Liver (tissue), 9 donors: ENCODE data around the gene SLC49A4. TPM values are rescaled to one million over a fixed set of nuclear protein-coding genes. Genes with fewer than 3 reads are reported as not detected.

Experiments
- DNase-seq: peaks from one replicate; pipeline ENCODE4 v3.0.0-alpha.2; 2017; ENCODE audit warnings: low spot score
- H3K27ac ChIP-seq, 2 donors: one replicate each; pipeline ENCODE4 v1.7.0; 2013; ENCODE audit warnings: inconsistent platforms in 2 of 2, low read length in 2 of 2, control low read depth in 1 of 2, low read depth in 1 of 2, mild to moderate bottlenecking in 1 of 2
- H3K27me3 ChIP-seq, 4 donors: one replicate each; pipeline versions ENCODE4 v1.6.1 to v1.7.0; 2013; ENCODE audit warnings: low read length in 3 of 4, inconsistent platforms in 1 of 4, mild to moderate bottlenecking in 1 of 4, moderate library complexity in 1 of 4; ENCODE audit not compliant: control insufficient read depth in 4 of 4, insufficient read depth in 4 of 4
- H3K36me3 ChIP-seq, 4 donors: one replicate each; pipeline versions ENCODE4 v1.6.1 to v1.7.0; 2013; ENCODE audit warnings: low read length in 3 of 4, mild to moderate bottlenecking in 3 of 4, low read depth in 1 of 4, moderate library complexity in 1 of 4; ENCODE audit not compliant: control insufficient read depth in 4 of 4, insufficient read depth in 3 of 4
- H3K4me1 ChIP-seq, 4 donors: one replicate each; pipeline versions ENCODE4 v1.6.1 to v1.7.0; 2013; ENCODE audit warnings: low read length in 3 of 4, mild to moderate bottlenecking in 3 of 4, moderate library complexity in 1 of 4; ENCODE audit not compliant: control insufficient read depth in 4 of 4, insufficient read depth in 4 of 4
- H3K4me3 ChIP-seq, 3 donors: one replicate each; pipeline versions ENCODE4 v1.6.1 to v1.7.0; 2013; ENCODE audit warnings: low read length in 3 of 3, control low read depth in 1 of 3, low read depth in 1 of 3, mild to moderate bottlenecking in 1 of 3
- H3K9ac ChIP-seq, 2 donors: one replicate each; pipeline ENCODE4 v1.7.0; 2013; ENCODE audit warnings: low read length in 2 of 2, mild to moderate bottlenecking in 2 of 2, moderate library complexity in 2 of 2, control low read depth in 1 of 2, low read depth in 1 of 2
- H3K9me3 ChIP-seq, 4 donors: one replicate each; pipeline versions ENCODE4 v1.6.1 to v1.7.0; 2013; ENCODE audit warnings: low read length in 3 of 4; ENCODE audit not compliant: control insufficient read depth in 4 of 4
- ATF3 ChIP-seq: IDR thresholded peaks from 2 replicates; pipeline ENCODE4 v1.6.1; 2016; ENCODE audit warnings: antibody characterized with exemption
- CTCF ChIP-seq: fragments of 150-350 bp; IDR thresholded peaks from 2 replicates; pipeline ENCODE4 v1.5.1; 2017; ENCODE audit warnings: improper control_type of control experiment, low read depth, low read length; ENCODE audit not compliant: missing input control
- EGR1 ChIP-seq, 2 donors: IDR thresholded peaks; 2 replicates each; pipeline ENCODE4 v1.6.1; 2016 to 2018; ENCODE audit warnings: antibody characterized with exemption in 2 of 2, low read depth in 2 of 2
- FOXA2 ChIP-seq: IDR thresholded peaks from 2 replicates; pipeline ENCODE4 v1.6.1; 2016; ENCODE audit warnings: antibody characterized with exemption
- GABPA ChIP-seq, 2 donors: IDR thresholded peaks in 1 of 2; conservative IDR thresholded peaks in 1 of 2; 2 replicates each; pipeline ENCODE4 v1.6.1; 2016; ENCODE audit warnings: antibody characterized with exemption in 2 of 2, mild to moderate bottlenecking in 1 of 2, moderate library complexity in 1 of 2
- HNF4A ChIP-seq, 2 donors: conservative IDR thresholded peaks; 2 replicates each; pipeline ENCODE4 v1.6.1; 2016; ENCODE audit warnings: antibody characterized with exemption in 2 of 2, mild to moderate bottlenecking in 2 of 2
- JUND ChIP-seq, 2 donors: IDR thresholded peaks; 2 replicates each; pipeline ENCODE4 v1.6.1; 2016; ENCODE audit warnings: antibody characterized with exemption in 2 of 2
- MAX ChIP-seq: IDR thresholded peaks from 2 replicates; pipeline ENCODE4 v1.6.1; 2016; ENCODE audit warnings: antibody characterized with exemption
- RAD21 ChIP-seq, 2 donors: IDR thresholded peaks; 2 replicates each; pipeline ENCODE4 v1.6.1; 2016; ENCODE audit warnings: antibody characterized with exemption in 2 of 2, mild to moderate bottlenecking in 2 of 2
- REST ChIP-seq: IDR thresholded peaks from 2 replicates; pipeline ENCODE4 v1.6.1; 2016; ENCODE audit warnings: antibody characterized with exemption, mild to moderate bottlenecking
- RXRA ChIP-seq, 2 donors: IDR thresholded peaks; 2 replicates each; pipeline ENCODE4 v1.6.1; 2017 to 2018; ENCODE audit warnings: antibody characterized with exemption in 2 of 2, mild to moderate bottlenecking in 1 of 2
- WGBS: extraction: QIAGEN DNeasy Blood & Tissue Kit; methylation state at CpG from one replicate; pipeline ENCODE4 v1.1.7; 2013; 5-methylcytosine and 5-hydroxymethylcytosine counted together
- polyA plus RNA-seq, 2 donors: library from polyadenylated mRNA; stranded (reverse) in 1 of 2; unstranded in 1 of 2; fragments of 200-250 nt in 1 of 2; fragments of >200 nt in 1 of 2; fragmentation: Nextera tagmentation in 1 of 2; extraction: Ambion mirVana in 1 of 2; gene quantifications; one replicate each; pipeline versions ENCODE4 v1.2.1 to v1.2.3, GENCODE V29; 2013 to 2015
- total RNA-seq, 2 donors: library from RNA; depleted of rRNA; stranded (reverse); fragments of >200 nt; gene quantifications; one replicate each; pipeline ENCODE4 v1.2.3, GENCODE V29; 2014
- donor health status: healthy.
- donor health status: healthy.
- donor health status: healthy.
- donor health status: healthy.
- donor health status: healthy.

The SLC49A4 gene
- total and polyA plus RNA-seq, 4 donors: 3.3 to 11.1 (median 6.3) TPM

GRCh38 chr3:122816587-122816986 is 21.7 kb downstream of the SLC49A4 start:
- no peak overlapping the region for H3K4me3 ChIP-seq
- no peaks in the 10 kb centered on the region for H3K4me1 ChIP-seq
- TF ChIP-seq FOXA2 (no peak), RXRA (IDR thresholded peaks at IDR 0.05) (no peak), JUND (IDR thresholded peaks at IDR 0.05) (no peak), RAD21 (IDR thresholded peaks at IDR 0.05) (no peak)
- H3K9me3 ChIP-seq: no peaks in the 10 kb centered on the region
- no peak overlapping the region for H3K9ac ChIP-seq
- DNase-seq: no peak
- H3K27me3 ChIP-seq: no peaks in the 10 kb centered on the region
- H3K36me3 ChIP-seq: peaks cover 0 to 3% (median 0%) of the 10 kb centered on the region in 4 donors
- no peak overlapping the region for H3K27ac ChIP-seq
- WGBS: 91% methylated on average over 2 of the region's 2 CpGs

- Histone ChIP-seq H3K4me3 (no peak overlapping the region), H3K27me3 (no peaks in the 10 kb centered on the region), H3K27ac (no peak overlapping the region), H3K9ac (no peak overlapping the region), H3K9me3 (no peaks in the 10 kb centered on the region), H3K4me1 (no peaks in the 10 kb centered on the region), H3K36me3 (peaks cover 0 to 9% (median under 1%) of the 10 kb centered on the region in 4 donors)
- 93% methylated on average over 7 of the region's 7 CpGs for WGBS
- TF ChIP-seq GABPA (IDR thresholded peaks at IDR 0.05 in 1 of 2, conservative IDR thresholded peaks at IDR 0.05 in 1 of 2) (no peak), MAX (no peak), HNF4A (conservative IDR thresholded peaks at IDR 0.05) (no peak), CTCF (no peak), RXRA (IDR thresholded peaks at IDR 0.05) (no peak), ATF3 (no peak), REST (no peak), FOXA2 (no peak), EGR1 (IDR thresholded peaks at IDR 0.05; ENCODE audit: low read depth in 2 of 2) (no peak)
- DNase-seq: no peak
These were observed 29.9 kb downstream of the SLC49A4 start for GRCh38 chr3:122824465-122825381.
